Stimulated activated naive B cell treated with anti-CD40 and anti-IgM and Interleukin-4, amounts not matched to agents 10 μg/mL and 1 μg/mL and 100 μg/mL, for 72 hours (primary cell): ENCODE data around the gene ACER3.
A peak's percentile ranks its signal among the peaks of the same experiment; 100 is the strongest.

Experiments used
- ATAC-seq, 2 donors: fragments of 150-1000 bp; cut with Tn5 transposase; replicated peaks; 2 replicates each; pipeline ENCODE4 v1.10.0; 2021; ENCODE audit warnings: moderate library complexity in 1 of 2
- DNase-seq: peaks from one replicate; pipeline ENCODE4 v3.0.0; 2021
- H3K27ac Mint-ChIP-seq: one replicate; pipeline ENCODE4 v1.8.0; 2022; ENCODE audit warnings: mild to moderate bottlenecking, mixed read lengths
- H3K27me3 Mint-ChIP-seq, 2 donors: one replicate each; pipeline ENCODE4 v1.8.0; 2022; ENCODE audit warnings: mixed read lengths in 2 of 2
- H3K36me3 Mint-ChIP-seq, 2 donors: one replicate each; pipeline ENCODE4 v1.8.0; 2022; ENCODE audit warnings: mixed read lengths in 2 of 2, mild to moderate bottlenecking in 1 of 2
- H3K4me1 Mint-ChIP-seq, 2 donors: one replicate each; pipeline ENCODE4 v1.8.0; 2022; ENCODE audit warnings: mixed read lengths in 2 of 2, mild to moderate bottlenecking in 1 of 2
- H3K4me3 Mint-ChIP-seq, 2 donors: one replicate each; pipeline ENCODE4 v1.8.0; 2022; ENCODE audit warnings: mild to moderate bottlenecking in 2 of 2, mixed read lengths in 2 of 2, moderate library complexity in 1 of 2
- H3K9me3 Mint-ChIP-seq, 2 donors: one replicate each; pipeline ENCODE4 v1.8.0; 2022; ENCODE audit warnings: mixed read lengths in 2 of 2, mild to moderate bottlenecking in 1 of 2

The ACER3 gene

DNA sequence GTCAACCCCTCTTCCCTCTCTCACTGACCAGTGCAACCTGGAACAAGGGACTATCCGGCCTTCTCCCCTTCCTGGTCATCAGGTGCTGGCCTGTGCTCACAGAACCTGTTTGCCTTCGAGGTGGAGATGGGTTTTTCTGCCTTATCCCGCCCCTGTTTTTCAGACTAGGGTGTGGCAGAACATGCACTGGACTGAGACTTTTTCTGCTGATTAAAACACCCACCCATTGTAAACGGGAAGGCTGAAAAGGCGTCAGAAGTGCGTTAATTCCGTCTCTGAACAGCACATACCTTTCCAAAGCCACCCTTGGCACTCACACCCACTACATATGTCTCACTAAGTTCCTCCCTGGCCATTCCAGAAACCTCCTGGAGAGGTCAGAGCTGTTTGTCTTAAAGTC lies 169.1 kb downstream of the ACER3 start:
- DNase-seq (no peak), ATAC-seq (no peak)
- peaks cover 3 to 4% of the 10 kb centered on the region in 2 donors for H3K4me1 Mint-ChIP-seq
- no peak overlapping the region for H3K27ac Mint-ChIP-seq
- peaks cover 0 to 1% of the 10 kb centered on the region in 2 donors for H3K9me3 Mint-ChIP-seq
- H3K36me3 Mint-ChIP-seq, result no peaks in the 10 kb centered on the region
- H3K4me3 Mint-ChIP-seq, result no peak overlapping the region
- peaks cover 26 to 34% of the 10 kb centered on the region in 2 donors for H3K27me3 Mint-ChIP-seq

GRCh38 chr11:77030834-77031414 lies 170.2 kb downstream of the ACER3 start:
- H3K27ac Mint-ChIP-seq, result no peak overlapping the region
- H3K9me3 Mint-ChIP-seq, result peaks cover 0 to 1% of the 10 kb centered on the region in 2 donors
- no peak for DNase-seq
- peaks cover 0 to 4% of the 10 kb centered on the region in 2 donors for H3K4me1 Mint-ChIP-seq
- no peaks in the 10 kb centered on the region for H3K36me3 Mint-ChIP-seq
- H3K27me3 Mint-ChIP-seq, result peaks cover 26 to 34% of the 10 kb centered on the region in 2 donors
- ATAC-seq, result no peak
- H3K4me3 Mint-ChIP-seq, result no peak overlapping the region

- H3K27ac Mint-ChIP-seq, result no peak overlapping the region
- no peaks in the 10 kb centered on the region for H3K36me3 Mint-ChIP-seq
- peaks cover 0 to 4% of the 10 kb centered on the region in 2 donors for H3K4me1 Mint-ChIP-seq
- H3K4me3 Mint-ChIP-seq, result no peak overlapping the region
- H3K27me3 Mint-ChIP-seq, result peaks cover 30 to 36% of the 10 kb centered on the region in 2 donors
- no peak for ATAC-seq
- peaks cover 0 to 1% of the 10 kb centered on the region in 2 donors for H3K9me3 Mint-ChIP-seq
- DNase-seq, result no peak
Observed at GRCh38 chr11:77031599-77031998, 170.9 kb downstream of the ACER3 start.

- Mint-ChIP-seq H3K27ac (no peak overlapping the region), H3K36me3 (peaks cover 0 to 4% of the 10 kb centered on the region in 2 donors), H3K9me3 (no peaks in the 10 kb centered on the region), H3K4me3 (no peak overlapping the region), H3K27me3 (peaks cover 41 to 49% of the 10 kb centered on the region in 2 donors), H3K4me1 (peaks cover 22 to 30% of the 10 kb centered on the region in 2 donors)
- no peak for DNase-seq
- ATAC-seq, result no peak
Observed at GRCh38 chr11:77035039-77035438, 174.3 kb downstream of the ACER3 start.

DNA sequence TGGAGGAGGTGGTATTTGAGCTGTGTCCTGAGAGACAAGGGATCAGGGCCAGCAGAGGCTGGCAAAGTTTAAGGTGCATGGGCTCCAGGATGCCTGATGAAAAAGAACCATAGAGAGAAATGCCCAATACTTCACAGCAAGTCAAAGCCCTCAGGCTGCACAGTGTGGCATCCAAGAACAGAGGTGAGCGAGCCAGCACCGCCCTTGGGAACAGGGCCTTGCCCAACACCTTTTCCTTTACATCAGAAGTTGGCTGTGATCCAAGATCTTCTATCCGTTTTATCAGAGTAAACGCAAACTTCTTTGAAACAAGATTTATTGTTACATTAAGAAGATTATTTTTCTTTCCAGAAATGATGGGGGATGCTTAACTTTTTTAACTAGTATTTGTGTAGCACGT lies 174.9 kb downstream of the ACER3 start:
- Mint-ChIP-seq H3K36me3 (peaks cover 0 to 7% of the 10 kb centered on the region in 2 donors), H3K4me1 (peaks cover 22 to 35% of the 10 kb centered on the region in 2 donors), H3K4me3 (no peak overlapping the region), H3K9me3 (no peaks in the 10 kb centered on the region), H3K27me3 (peaks cover 39 to 49% of the 10 kb centered on the region in 2 donors), H3K27ac (no peak overlapping the region)
- no peak for ATAC-seq
- no peak for DNase-seq

DNA sequence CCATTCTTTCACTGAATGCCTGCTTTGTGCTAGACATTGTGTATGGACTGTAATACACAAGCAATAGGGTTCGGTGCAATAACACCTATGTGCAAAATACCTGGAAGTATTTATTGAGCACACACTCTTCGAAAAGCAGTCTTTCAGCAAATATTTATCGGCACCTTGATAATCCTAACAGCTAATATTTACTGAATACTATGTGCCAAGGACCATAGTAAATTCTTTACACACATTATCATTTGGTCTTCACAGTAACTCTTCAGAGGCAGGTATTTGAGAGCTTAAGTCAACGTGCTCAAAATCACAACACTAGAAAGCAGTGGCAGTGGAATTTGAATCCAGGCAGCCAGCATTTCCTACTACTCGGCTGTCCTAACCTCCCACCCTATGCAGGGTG lies 175.7 kb downstream of the ACER3 start:
- Mint-ChIP-seq H3K36me3 (peaks cover 0 to 13% of the 10 kb centered on the region in 2 donors), H3K9me3 (no peaks in the 10 kb centered on the region), H3K27ac (no peak overlapping the region), H3K27me3 (peaks cover 39 to 49% of the 10 kb centered on the region in 2 donors), H3K4me1 (peaks cover 25 to 40% of the 10 kb centered on the region in 2 donors), H3K4me3 (no peak overlapping the region)
- ATAC-seq (no peak), DNase-seq (no peak)

- DNase-seq (no peak), ATAC-seq (no peak)
- Mint-ChIP-seq H3K27me3 (peaks cover 40 to 52% of the 10 kb centered on the region in 2 donors), H3K4me1 (peaks cover 25 to 40% of the 10 kb centered on the region in 2 donors), H3K36me3 (peaks cover 0 to 13% of the 10 kb centered on the region in 2 donors), H3K9me3 (no peaks in the 10 kb centered on the region), H3K27ac (no peak overlapping the region), H3K4me3 (no peak overlapping the region)
Observed at GRCh38 chr11:77037057-77037456, 176.3 kb downstream of the ACER3 start.

- peak; percentile 66 to 72 for ATAC-seq
- Mint-ChIP-seq H3K36me3 (peaks cover 0 to 13% of the 10 kb centered on the region in 2 donors), H3K9me3 (no peaks in the 10 kb centered on the region), H3K27me3 (peaks cover 48 to 61% of the 10 kb centered on the region in 2 donors), H3K4me3 (peak overlapping the region; percentile 9 to 81), H3K27ac (peak overlapping the region; percentile 75), H3K4me1 (peaks cover 25 to 40% of the 10 kb centered on the region in 2 donors)
- no peak for DNase-seq
Observed at GRCh38 chr11:77038029-77038824, 177.5 kb downstream of the ACER3 start.

DNA sequence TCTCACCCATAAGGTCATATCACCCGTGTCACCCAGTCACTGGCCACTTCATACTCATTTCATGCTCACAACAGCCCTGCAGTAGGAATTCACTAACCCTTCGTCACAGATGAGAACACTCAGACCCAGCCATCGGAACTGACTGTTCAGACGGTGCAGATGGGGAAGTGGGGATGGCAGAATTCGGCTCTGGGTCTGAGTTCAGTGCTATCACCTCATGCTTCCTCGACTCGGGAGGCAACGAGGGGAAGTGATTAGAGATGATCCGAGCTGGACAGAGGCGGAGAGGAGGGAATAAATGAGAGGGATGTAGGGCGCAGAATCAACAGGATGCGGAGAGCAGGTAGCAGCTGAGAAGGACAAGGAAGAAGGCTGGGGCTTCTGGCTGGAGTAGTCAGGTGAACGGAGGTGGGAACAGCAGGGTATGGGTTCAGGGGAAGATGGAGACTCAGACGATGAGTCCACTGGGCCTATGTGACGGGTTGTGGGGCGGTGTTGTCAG lies 178.2 kb downstream of the ACER3 start:
- Mint-ChIP-seq H3K4me3 (peak overlapping the region; percentile 76 to 81), H3K4me1 (peaks cover 25 to 40% of the 10 kb centered on the region in 2 donors), H3K27ac (peak overlapping the region; percentile 92), H3K27me3 (peaks cover 51 to 66% of the 10 kb centered on the region in 2 donors), H3K9me3 (no peaks in the 10 kb centered on the region), H3K36me3 (peaks cover 0 to 13% of the 10 kb centered on the region in 2 donors)
- peak; percentile 52 for DNase-seq
- peak; percentile 82 to 89 for ATAC-seq

DNA sequence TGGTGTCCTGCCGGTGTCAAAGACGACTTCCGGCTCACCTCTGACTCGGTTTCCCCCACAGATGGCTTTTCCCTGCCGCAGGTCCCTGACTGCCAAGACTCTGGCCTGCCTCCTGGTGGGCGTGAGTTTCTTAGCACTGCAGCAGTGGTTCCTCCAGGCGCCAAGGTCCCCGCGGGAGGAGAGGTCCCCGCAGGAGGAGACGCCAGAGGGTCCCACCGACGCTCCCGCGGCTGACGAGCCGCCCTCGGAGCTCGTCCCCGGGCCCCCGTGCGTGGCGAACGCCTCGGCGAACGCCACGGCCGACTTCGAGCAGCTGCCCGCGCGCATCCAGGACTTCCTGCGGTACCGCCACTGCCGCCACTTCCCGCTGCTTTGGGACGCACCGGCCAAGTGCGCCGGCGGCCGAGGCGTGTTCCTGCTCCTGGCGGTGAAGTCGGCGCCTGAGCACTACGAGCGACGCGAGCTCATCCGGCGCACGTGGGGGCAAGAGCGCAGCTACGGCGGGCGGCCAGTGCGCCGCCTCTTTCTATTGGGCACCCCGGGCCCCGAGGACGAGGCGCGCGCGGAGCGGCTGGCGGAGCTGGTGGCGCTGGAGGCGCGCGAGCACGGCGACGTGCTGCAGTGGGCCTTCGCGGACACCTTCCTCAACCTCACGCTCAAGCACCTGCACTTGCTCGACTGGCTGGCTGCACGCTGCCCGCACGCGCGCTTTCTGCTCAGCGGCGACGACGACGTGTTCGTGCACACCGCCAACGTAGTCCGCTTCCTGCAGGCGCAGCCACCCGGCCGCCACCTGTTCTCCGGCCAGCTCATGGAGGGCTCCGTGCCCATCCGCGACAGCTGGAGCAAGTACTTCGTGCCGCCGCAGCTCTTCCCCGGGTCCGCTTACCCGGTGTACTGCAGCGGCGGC lies 179.0 kb downstream of the ACER3 start:
- no peak for ATAC-seq
- Mint-ChIP-seq H3K36me3 (peaks cover 0 to 13% of the 10 kb centered on the region in 2 donors), H3K4me3 (peak overlapping the region; percentile 36 to 70), H3K4me1 (peaks cover 22 to 40% of the 10 kb centered on the region in 2 donors), H3K27me3 (peaks cover 60 to 72% of the 10 kb centered on the region in 2 donors), H3K27ac (no peak overlapping the region), H3K9me3 (no peaks in the 10 kb centered on the region)
- no peak for DNase-seq

DNA sequence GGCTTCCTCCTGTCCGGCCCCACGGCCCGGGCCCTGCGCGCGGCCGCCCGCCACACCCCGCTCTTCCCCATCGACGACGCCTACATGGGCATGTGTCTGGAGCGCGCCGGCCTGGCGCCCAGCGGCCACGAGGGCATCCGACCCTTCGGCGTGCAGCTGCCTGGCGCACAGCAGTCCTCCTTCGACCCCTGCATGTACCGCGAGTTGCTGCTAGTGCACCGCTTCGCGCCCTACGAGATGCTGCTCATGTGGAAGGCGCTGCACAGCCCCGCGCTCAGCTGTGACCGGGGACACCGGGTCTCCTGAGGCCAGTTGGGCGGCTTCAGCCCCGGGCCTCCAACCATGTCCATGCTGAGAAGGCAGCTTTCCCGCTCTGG lies 179.7 kb downstream of the ACER3 start:
- H3K36me3 Mint-ChIP-seq, result peaks cover 2 to 13% of the 10 kb centered on the region in 2 donors
- DNase-seq (no peak), ATAC-seq (no peak)
- H3K9me3 Mint-ChIP-seq, result no peaks in the 10 kb centered on the region
- peak overlapping the region; percentile 29 to 65 for H3K4me3 Mint-ChIP-seq
- peaks cover 65 to 76% of the 10 kb centered on the region in 2 donors for H3K27me3 Mint-ChIP-seq
- peaks cover 22 to 40% of the 10 kb centered on the region in 2 donors for H3K4me1 Mint-ChIP-seq
- H3K27ac Mint-ChIP-seq, result peak overlapping the region; percentile 51

DNA sequence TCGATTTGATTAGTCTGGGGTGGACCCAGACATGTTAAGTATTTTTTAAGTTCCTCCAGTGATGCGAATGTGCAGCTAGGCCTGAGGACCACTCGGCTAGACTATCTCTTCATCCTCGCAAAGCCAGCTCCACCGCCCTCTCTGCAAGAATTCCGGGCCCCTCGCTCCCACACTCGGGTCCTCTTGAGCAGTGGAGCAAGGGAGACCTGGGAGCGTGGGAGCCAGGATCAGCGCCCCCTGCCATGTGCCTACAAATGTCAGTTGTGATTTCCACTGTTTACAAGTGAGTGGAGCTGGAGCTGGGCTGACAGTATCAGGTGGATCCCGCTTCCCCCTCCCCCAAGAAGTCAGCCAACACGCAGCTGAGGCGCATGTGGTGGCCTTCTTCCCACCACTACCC lies 180.2 kb downstream of the ACER3 start:
- H3K4me1 Mint-ChIP-seq, result peaks cover 22 to 42% of the 10 kb centered on the region in 2 donors
- no peak for DNase-seq
- peaks cover 67 to 81% of the 10 kb centered on the region in 2 donors for H3K27me3 Mint-ChIP-seq
- H3K4me3 Mint-ChIP-seq, result peak overlapping the region; percentile 46 to 65
- ATAC-seq, result no peak
- no peaks in the 10 kb centered on the region for H3K9me3 Mint-ChIP-seq
- H3K36me3 Mint-ChIP-seq, result peaks cover 2 to 13% of the 10 kb centered on the region in 2 donors
- peak overlapping the region; percentile 51 for H3K27ac Mint-ChIP-seq

DNA sequence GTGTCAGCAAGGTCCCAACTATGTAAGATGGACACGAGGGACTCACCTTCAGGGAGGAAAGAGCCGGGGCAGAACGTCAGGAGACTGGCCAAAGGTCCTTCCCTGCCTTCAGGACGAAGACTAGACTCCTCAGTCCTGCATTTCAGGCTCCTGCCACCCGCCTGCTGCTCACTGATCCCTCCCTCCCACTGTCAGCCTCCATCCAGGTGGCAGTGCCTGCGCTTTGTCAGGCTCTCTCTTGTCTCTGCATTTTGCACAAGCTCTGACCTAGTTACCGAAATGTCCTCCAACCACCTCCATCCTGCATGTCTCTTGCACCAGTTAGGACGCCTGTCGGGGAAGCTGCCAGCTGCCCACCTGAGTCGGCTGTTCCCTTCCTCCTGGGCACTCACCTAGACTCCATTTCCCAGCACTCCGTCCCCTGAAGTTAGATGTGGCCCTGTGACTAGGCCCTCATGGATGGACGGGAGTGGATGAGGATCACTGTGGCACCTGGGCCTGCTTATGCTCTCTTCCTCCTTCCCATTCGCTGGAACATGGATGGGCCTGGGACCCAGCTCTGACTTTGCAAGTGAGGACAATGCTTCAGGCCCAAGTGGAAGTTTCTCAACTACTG lies 181.5 kb downstream of the ACER3 start:
- ATAC-seq, result no peak

More for the DNA sequence above, 181.5 kb downstream of the ACER3 start:
- H3K9me3 Mint-ChIP-seq, result no peaks in the 10 kb centered on the region
- DNase-seq, result no peak
- peaks cover 58 to 76% of the 10 kb centered on the region in 2 donors for H3K27me3 Mint-ChIP-seq
- H3K36me3 Mint-ChIP-seq, result peaks cover 2 to 13% of the 10 kb centered on the region in 2 donors
- peaks cover 23 to 52% of the 10 kb centered on the region in 2 donors for H3K4me1 Mint-ChIP-seq
- no peak overlapping the region for H3K4me3 Mint-ChIP-seq
- no peak overlapping the region for H3K27ac Mint-ChIP-seq
